Measurements from ENCODE around the gene SLC24A3.

SLC24A3 gene

GRCh38 chr20:19427480-19427879 is 215.0 kb downstream of the SLC24A3 start:
- DNase-seq (ENCODE audit: low spot score) = no peak

GRCh38 chr20:19427913-19428312 is 215.5 kb downstream of the SLC24A3 start:
- DNase-seq (ENCODE audit: low spot score) = no peak

GRCh38 chr20:19428324-19428723 is 215.9 kb downstream of the SLC24A3 start:
- DNase-seq (ENCODE audit: low spot score) = no peak

GRCh38 chr20:19429538-19429937 is 217.1 kb downstream of the SLC24A3 start:
- no peak for DNase-seq (ENCODE audit: low spot score)

GRCh38 chr20:19430641-19431315 is 218.3 kb downstream of the SLC24A3 start:
- no peak for DNase-seq (ENCODE audit: low spot score)

- DNase-seq (ENCODE audit: low spot score) = no peak
Observed at GRCh38 chr20:19431316-19431700, 218.9 kb downstream of the SLC24A3 start.

- no peak for DNase-seq (ENCODE audit: low spot score)
Observed at GRCh38 chr20:19431906-19432305, 219.5 kb downstream of the SLC24A3 start.

- DNase-seq (ENCODE audit: low spot score) = no peak
Observed at GRCh38 chr20:19433371-19434350, 221.2 kb downstream of the SLC24A3 start.

GRCh38 chr20:19435316-19435715 is 222.9 kb downstream of the SLC24A3 start:
- DNase-seq (ENCODE audit: low spot score) = no peak

- no peak for DNase-seq (ENCODE audit: low spot score)
Observed at GRCh38 chr20:19435821-19436220, 223.4 kb downstream of the SLC24A3 start.

GRCh38 chr20:19438488-19438887 is 226.0 kb downstream of the SLC24A3 start:
- DNase-seq (ENCODE audit: low spot score) = no peak

- DNase-seq (ENCODE audit: low spot score) = no peak
Observed at GRCh38 chr20:19440660-19441527, 228.5 kb downstream of the SLC24A3 start.

- DNase-seq (ENCODE audit: low spot score) = no peak
Observed at GRCh38 chr20:19446246-19446645, 233.8 kb downstream of the SLC24A3 start.

- DNase-seq (ENCODE audit: low spot score) = no peak
Observed at GRCh38 chr20:19448632-19449031, 236.2 kb downstream of the SLC24A3 start.

GRCh38 chr20:19449051-19449450 is 236.6 kb downstream of the SLC24A3 start:
- DNase-seq (ENCODE audit: low spot score) = no peak

GRCh38 chr20:19451231-19451922 is 238.9 kb downstream of the SLC24A3 start:
- DNase-seq (ENCODE audit: low spot score) = no peak

- DNase-seq (ENCODE audit: low spot score) = no peak
Observed at GRCh38 chr20:19451923-19452295, 239.5 kb downstream of the SLC24A3 start.

GRCh38 chr20:19453410-19453809 is 241.0 kb downstream of the SLC24A3 start:
- no peak for DNase-seq (ENCODE audit: low spot score)

- DNase-seq (ENCODE audit: low spot score) = no peak
Observed at GRCh38 chr20:19453862-19454261, 241.4 kb downstream of the SLC24A3 start.

GRCh38 chr20:19456595-19457395 is 244.4 kb downstream of the SLC24A3 start:
- DNase-seq (ENCODE audit: low spot score) = no peak

- DNase-seq (ENCODE audit: low spot score) = no peak
Observed at GRCh38 chr20:19457611-19458010, 245.2 kb downstream of the SLC24A3 start.
